Activated CD4-positive, CD25-positive, alpha-beta regulatory T cell treated with anti-CD3 and anti-CD28 coated beads, Interleukin-2, amount 50 U/mL, for 72 hours (primary cell): ENCODE results near the gene IMMP2L.
"Not testable (repeated sequence)": the region's sequence is repeated elsewhere in the genome, so short reads cannot be mapped to it uniquely, and the experiment has no call there.

Experiments
- DNase-seq: peaks from one replicate; pipeline ENCODE4 v3.0.0; 2021

Gene IMMP2L

DNA sequence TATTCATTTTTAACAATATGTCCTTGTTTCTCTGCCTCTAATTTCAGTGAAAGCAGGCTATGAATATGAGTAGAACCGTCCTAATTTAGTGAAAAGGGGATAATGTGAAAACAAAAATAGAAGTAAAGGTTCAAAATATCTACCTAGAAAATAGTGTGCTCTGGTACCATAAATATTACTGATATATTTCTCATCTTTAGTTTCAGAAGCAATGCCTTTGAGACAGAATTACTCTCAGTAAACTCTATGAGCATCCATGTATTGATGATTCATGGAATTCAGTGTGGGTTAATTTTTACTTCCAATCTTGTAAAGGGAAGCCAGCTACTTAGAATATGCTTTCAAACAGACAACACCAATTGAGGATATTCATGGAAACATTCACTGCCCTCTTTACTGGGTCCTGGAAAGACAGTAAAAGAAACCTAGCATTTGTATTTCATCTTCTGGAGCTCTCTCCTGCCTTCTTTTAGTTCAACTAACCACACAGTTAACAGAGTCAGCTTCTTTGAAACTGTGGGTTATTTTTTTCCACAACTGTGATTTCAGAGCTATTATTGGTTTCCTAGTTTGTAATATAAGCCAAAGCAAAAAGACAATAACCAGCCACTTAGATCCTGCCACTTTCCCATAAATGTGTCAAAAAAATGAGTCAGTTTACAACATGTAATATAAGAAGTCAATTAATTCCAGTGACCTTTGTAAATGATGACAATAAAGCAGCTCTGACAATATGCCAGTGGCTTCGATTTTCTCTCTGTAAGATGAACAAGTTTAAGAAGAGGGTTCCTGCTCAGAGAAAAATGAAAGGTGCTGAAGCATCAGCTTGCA is 469.7 kb downstream of the IMMP2L start:
- no peak for DNase-seq

DNA sequence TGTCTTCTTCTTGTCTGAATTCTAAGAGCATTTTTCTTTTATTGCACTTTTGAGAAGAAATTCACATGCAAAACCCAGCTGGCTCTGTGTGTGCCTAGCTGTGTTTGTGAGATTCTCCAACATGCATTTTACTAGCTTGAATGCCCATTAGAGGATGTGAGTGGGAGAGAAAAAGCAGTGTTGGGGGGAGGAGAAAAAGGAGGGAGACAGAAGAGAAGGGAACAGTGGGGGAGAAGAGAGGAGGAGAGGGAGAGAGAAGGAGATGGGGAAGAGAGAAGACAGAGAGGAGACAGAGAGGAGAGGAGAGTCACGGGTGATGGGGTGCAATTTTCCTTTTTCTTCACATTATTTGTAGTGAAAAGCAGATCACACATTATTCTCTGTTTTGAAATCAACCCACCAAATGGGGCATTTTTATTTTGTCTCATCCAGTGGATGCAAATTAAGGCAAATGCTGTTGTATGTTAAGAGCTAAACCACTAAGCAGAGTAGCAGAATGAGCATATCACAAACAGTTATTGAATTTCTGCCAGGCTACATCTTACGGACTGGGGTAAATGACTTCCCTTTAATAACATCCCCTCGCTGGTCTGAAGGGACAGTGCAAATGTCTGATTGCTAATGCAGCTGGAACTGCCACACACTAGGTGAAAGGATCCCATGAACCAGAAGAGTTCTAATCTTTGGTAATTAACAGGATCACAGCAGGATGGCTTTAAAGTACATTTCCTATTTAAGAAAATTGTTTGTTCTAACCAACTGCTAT is 470.5 kb downstream of the IMMP2L start:
- no peak for DNase-seq

DNA sequence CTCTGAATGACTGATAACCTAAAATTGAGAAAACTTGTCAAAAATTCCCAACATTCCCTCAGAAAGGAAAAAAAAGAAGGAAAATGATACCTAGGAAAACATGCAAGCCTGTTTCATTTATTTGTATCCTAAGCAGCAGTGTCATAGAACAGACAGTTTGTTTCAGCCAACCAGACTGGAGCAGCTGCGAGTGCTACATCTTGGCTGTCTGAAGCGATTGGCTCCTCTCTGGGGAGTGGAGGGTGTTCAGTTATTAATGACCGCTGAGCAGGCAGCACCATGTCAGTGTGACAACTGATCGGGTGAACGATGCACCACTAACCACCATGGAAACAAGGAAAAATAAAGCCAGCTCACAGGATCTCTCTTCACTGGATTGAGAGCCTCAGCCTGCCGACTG is 471.4 kb downstream of the IMMP2L start, which contains the start of gene LRRN3:
TSS of gene LRRN3 (plus strand) at position 282 of the 400 bp plus-strand sequence. CDS start 31,646 bp downstream, outside the sequence.
- DNase-seq = no peak

DNA sequence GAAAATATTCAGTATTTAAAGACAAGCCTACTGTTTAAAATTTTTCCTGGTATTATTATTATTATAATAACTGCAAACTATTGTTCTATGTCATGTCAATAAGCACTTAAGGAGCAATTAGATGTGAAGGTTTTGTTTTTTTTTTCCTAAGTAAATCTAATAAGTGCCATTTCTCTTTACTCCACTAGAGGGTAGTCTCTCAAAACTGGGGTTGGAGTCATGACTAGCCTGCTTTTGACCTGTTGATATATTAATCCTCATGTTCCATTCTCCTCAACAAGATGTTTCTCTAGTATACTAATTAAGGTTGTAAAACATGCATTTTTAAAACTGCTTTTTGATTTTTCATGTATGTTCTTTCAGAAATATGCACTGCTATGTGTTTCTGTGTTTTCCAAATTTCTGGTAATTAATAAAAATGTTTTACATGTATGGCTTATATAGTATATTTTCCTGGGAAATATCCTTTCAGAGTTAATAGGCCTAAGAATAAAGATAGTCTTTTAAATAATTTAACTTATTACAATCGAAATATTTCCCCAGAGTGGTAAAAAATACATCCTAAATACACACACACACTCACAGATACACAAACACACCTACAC is 472.4 kb downstream of the IMMP2L start:
- DNase-seq = no peak

DNA sequence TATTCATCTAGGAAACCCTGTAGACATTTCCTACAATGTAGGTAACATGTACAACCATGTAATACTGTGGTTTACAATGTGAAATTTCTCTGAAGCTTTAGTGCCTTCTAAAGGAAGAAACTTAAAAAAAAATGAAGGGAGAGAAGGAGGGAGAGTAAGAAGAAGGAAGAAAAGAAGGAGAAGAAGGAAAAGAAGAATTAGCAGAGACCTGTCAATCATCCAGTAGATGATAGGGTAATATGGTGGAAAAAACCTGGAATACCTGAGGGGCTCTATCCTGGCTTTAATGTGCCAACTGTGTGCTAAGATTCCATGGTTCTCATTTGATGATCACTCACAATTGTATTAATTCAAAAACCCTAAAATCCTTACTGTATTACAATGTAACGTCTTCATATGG is 474.0 kb downstream of the IMMP2L start:
- DNase-seq = no peak

DNA sequence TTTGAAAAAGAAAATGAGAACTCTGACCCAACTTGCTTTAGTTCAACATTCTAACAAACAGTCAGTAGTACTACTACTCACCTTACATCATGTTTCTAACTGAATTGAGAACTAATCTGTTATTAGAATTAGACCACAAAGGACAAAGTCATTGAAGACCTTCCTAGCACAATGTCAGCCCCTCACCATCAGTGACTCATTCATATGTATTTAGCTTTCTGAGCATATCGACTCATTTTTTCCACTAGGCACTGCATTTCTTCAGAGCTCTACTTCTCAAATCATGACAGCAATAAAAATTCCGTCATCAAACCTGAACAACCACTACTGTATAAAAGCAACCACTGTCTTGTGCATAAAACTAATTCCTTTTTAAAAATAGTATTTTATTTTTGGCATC is 475.8 kb downstream of the IMMP2L start:
- DNase-seq = no peak

DNA sequence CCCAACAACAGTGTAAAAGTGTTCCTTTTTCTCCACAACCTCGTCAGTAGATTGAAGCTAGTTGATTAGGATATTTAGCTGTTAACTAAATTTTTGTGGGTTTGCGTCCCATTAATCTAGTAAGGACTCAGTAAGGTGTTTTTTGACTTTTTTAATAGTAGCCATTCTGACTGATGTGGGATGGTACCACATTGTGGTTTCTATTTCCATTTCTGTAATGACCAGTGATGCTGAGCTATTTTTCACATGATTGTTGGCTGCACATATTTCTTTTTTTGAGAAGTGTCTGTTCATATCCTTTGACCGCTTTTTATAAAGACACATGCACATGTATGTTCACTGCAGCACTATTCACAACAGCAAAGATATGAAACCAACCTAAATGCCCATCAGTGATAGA is 476.9 kb downstream of the IMMP2L start:
- no peak for DNase-seq

DNA sequence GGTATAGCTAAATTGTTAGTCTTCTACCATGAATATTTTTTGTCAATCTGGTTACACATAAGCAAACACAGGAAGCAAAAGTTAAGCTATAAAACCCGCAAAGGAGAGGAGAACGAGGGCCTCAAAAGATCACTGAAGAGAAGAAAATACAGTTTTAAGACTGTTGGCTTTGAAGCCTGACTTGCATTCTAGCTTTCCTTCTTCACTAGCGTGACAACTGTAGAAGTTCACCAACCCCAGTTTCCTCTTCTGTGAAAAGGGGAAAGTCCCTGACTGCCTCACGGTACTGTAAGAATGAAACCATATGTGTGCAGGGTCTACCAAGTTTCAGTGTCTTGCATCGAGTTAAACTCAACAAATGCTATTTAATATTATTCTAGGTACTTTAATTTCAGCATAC is 478.9 kb downstream of the IMMP2L start:
- DNase-seq = no peak

DNA sequence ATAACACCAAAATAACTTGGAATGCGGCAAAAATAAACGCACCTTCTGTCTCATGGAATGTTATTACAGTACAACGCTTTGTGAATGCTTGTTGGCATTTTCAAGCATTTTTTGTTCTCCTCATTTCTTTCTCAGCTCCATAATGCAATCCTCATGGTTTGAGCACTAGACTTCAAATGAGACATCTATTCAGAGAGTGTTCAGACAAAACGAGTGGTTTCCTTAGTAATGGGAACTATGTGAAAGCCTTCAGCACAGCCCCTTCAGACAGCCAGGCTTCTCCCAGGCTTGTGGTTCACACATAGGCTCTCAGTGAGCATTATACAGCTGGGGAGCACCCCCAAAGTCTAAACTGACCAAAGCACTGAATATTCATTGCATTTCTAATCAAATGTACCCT is 479.9 kb downstream of the IMMP2L start:
- DNase-seq = no peak

DNA sequence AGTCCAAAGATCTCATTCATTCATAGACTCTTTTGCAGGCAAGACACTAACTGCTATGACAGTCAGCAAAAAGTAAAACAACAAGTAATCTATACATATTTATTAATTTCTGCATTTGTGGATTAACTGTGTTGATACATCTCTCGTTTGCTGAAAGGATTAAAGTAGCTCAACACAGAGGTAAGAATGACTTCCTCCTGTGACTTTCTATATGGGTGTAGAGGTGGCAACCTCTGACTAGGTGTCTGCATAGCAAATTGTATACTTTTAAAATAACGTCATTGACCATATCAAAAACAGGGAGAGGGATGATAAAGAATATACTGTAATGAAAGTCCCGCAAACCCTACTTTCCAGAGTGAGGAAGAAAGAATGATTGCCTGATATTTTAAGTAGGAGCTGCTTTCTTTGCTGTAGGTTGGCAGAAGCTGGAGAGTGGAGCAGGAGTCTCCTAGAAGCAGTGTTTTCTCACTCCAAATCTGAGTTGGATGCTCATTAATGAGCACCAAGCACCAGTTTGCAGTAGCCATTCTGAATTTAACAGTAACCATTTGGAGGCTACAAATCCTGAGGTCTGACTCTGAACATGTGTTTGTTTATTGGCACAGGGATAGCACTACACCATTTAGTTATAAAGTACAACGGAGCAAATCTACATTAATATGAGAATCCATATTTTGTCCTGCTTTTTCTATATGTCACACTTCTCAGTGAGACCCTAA is 480.6 kb downstream of the IMMP2L start:
- DNase-seq = no peak

DNA sequence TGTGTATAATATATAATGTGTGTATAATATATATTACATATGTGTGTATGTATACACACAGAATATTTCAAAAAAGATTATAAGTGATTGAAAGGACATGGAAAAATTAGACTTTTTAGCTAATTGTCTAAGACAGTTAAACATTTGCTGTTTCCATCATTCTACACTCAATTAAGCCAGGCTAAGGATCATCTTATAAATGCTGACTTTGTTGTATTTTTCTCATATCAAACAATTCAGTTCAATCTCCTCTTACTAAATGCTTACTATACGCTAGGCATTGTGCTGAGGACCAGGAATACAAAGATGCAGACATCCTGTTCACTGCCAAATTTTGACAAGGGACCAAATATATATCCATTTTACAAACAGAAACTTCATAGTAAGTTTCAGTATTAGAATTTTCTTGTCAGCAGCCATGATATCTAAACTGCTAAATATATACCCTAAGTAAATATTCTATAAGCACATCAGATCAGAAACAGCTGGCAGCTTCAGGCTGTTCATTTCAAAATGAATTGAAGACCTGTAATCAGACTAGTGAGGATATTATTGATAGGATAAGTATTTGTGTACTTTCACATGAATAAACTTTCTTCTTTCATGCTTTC is 481.7 kb downstream of the IMMP2L start:
- no peak for DNase-seq

DNA sequence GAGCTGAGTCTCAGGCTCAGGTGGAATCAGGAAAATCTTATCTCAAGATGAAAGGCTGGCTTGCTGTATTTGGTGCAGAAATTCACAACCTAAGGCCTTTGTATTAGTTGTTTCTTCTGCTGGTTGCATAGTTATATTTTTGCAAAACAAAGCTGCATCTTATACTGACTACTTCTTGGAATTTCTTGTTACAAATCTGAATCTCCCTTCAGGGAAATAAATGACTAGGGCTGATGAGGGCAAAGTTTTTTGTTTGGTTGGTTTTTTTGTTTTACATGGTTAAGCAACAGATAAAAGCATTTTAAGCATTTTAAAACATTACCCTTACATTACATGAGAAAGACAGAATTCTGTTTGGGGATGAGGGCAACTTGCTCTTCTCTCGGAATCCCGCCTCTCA is 485.3 kb downstream of the IMMP2L start:
- DNase-seq = no peak

DNA sequence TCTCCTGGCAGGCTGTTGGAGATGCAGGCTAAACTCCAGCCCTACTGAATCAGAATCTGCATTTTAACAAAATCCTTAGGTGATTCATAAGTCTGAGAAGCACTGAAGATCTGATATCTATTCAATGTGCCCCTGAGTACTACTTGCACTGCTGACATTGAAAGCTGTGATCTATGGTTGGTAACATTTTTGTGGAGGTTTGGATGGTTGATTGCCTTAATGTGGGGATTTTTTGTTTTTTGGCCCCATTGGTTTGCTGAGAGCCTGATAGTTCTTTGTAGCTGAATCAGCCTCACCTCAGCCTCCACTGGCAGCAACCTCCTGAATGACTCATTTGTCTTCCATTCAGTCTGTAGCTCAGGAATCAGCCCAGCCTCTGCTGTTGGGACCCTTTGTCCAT is 486.1 kb downstream of the IMMP2L start:
- DNase-seq = peak; percentile 36

DNA sequence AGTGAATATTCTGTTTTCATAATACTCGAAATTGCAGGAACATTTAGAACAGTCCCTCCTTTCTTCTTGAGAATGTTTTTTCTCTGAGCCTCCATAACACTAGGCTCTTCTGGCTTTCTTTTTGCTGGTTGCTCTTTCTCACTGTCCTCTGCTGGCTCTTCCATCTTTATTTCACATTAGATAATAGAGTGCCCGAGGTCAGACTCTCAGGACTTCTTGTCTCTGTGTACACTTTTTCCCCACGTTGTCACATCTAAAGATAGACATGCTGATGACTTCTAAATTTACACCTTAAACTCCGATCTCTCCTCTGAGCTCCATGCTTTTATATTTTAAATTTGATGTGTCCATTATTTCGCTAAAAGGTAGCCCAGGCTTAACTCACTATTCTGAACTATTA is 486.8 kb downstream of the IMMP2L start:
- no peak for DNase-seq

DNA sequence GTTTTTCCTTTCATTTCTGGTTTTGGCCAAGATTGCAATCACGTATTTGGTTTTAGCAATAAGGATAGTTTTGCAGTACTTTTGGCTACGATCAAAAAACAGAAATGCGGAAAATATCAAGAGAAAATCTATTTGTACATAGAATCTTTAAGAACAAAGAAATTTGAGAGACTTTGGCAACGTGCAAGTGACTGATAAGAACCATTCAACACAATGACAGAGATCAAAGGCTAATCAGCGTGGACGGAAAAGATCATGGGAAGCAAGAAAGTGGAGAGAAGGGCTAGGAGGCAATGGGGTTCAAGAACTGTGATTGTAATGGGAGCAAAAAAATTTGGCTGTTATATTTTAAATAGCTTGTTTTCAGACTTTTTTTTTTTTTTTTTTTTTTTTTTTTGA is 487.5 kb downstream of the IMMP2L start:
- DNase-seq = no peak

DNA sequence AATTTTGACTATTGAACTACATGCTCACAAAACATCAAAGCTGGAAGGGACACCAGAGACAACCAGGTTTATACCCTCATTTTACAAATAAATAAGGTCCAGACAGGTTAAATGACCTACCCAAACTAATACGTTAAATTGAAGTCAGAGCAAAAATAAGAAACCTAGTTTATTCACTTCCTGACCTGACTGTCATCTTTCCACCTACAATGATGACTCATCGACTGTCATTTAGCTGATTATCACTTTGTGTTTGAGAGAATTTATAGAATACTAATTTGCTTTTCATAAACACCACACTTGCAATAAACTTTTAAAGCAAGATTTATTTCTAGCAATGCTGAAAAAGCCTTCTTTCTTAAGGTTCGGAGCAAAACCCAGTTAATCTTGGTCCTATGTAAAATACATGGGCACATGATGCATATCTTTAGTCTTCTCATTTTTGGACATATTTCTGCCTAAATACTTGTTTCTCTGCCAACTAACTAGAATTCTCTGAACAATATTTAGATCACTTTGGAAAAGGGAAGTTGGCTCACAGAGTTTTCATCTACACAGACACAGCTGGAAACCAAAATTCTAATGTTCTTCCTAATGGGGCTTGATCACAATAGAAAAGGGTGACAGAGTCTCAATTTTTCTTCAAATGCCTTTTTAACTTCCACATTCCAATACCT is 488.1 kb downstream of the IMMP2L start:
- no peak for DNase-seq

DNA sequence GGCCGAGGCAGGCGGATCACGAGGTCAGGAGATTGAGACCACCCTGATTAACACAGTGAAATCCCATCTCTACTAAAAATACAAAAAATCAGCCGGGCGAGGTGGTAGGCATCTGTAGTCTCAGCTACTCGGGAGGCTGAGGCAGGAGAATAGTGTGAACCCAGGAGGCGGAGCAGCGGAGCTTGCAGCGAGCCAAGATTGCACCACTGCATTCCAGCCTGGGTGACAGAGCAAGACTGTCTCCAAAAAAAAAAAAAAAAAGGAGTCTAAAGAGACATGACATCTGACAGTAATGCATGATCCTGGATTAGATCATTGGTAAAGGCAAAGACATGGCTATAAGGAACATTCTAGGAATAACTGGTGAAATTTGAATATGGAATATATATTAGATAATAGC is 489.6 kb downstream of the IMMP2L start:
- DNase-seq = not testable (repeated sequence)

DNA sequence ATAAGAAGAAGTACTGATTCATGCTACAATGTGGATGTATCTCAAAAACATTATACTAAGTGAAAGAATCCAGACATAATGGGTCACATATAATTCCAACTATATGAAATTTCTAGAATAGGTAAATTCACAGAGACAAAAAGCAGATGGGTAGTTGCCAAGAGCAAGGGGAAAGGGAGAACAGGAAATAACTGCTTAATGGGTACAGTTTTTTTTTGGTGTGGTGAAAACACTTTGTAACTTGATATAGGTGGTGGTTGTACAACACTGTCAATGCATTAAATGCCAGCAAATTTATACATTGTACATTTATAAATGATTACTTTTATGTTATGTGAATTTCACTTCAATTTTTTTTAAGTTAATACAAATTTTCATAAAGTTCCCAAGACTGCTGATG is 490.7 kb downstream of the IMMP2L start:
- no peak for DNase-seq

DNA sequence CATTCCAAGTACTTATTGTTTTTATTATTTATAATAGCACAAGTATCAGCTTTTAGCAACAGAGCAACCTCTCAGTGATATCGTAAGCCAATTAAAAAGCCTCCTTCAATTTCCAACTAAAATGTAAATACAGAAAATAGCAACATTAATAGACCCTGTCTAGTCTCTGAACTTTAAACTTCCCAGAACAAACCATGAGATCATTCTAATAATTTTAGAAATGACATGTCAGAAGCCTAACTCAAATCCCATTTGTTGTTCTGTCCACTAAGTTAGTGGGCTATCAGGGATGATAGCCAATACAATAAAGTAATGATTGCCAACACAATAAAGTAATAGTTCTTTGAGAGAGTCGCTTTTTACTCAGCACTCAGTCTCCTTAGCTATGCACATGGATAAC is 493.7 kb downstream of the IMMP2L start:
- no peak for DNase-seq

DNA sequence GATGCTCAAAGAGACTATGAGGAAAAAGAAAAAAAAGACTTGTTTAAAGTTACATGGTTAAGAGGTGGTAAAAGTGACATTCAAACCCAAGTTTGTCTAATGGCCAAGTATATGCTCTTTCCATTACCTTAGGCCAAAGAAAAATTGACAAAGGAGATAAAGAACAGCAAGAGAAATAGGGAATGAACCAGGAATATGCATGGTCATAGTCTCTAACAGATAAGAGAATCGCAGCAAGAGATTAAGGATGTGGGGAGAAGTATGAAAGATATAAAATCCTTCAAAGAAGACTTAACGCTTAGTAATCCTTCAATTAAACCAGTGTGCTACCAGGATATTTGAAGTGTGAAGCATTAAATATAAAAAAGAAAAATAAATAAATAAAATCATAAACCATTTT is 494.6 kb downstream of the IMMP2L start:
- no peak for DNase-seq

DNA sequence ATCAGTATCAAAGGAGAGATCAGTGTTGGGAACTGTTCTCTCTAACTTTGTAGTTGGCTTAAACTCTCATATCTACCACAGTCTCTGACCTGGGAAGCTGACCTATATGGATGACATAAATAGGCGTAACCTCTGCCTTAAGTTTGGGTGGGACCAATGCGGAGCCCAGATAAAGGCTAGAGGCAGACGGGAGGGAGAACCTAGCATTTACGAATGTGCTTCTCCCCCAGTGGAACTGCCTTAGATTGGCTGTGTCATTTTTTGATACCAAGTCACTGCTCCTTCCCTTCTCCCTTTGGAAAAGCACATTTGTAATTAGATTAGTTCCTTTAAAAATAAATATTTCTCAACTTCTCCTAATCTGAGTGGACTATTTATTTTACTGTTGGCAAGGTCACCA is 495.0 kb downstream of the IMMP2L start:
- no peak for DNase-seq

DNA sequence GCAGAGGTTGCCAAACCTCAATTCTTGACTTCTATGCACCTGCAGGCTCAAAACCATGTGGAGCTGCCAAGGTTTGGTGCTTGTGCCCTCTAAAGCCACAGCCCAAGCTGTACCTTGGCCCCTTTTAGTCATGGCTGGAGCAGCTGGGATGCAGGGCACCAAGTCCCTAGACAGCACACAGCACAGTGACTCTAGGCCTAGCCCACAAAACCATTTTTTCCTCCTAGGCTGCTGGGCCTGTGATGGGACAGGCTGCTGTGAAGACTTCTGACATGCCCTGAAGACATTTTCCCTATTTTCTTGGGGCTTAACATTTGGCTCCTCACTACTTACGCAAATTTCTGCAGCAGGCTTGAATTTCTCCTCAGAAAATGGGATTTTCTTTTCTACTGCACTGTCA is 499.1 kb downstream of the IMMP2L start:
- DNase-seq = no peak
